HG03354 (cell line): ENCODE measurements around the gene FAM184B.
"Not testable (repeated sequence)": the region's sequence is repeated elsewhere in the genome, so short reads cannot be mapped to it uniquely, and the experiment has no call there.

Experiments
- ATAC-seq: cut with Tn5 transposase; IDR thresholded peaks from one replicate; pipeline ENCODE4 v1.9.1; 2021; ENCODE audit warnings: mild to moderate bottlenecking; ENCODE audit not compliant: unreplicated experiment, poor library complexity, severe bottlenecking

The FAM184B gene

GRCh38 chr4:17723648-17724047, 57.8 kb downstream of the FAM184B start:
- no peak for ATAC-seq

GRCh38 chr4:17722356-17722700, 59.1 kb downstream of the FAM184B start:
- no peak for ATAC-seq

- ATAC-seq, result no peak
These were observed 59.7 kb downstream of the FAM184B start for GRCh38 chr4:17721496-17722355.

GRCh38 chr4:17719106-17719505, 62.3 kb downstream of the FAM184B start:
- no peak for ATAC-seq

GRCh38 chr4:17718471-17718870, 63.0 kb downstream of the FAM184B start:
- no peak for ATAC-seq

GRCh38 chr4:17717301-17717700, 64.1 kb downstream of the FAM184B start:
- no peak for ATAC-seq

GRCh38 chr4:17715511-17715910, 65.9 kb downstream of the FAM184B start:
- no peak for ATAC-seq

- ATAC-seq, result no peak
These were observed 67.6 kb downstream of the FAM184B start for GRCh38 chr4:17713779-17714178.

- ATAC-seq, result no peak
These were observed 69.3 kb downstream of the FAM184B start for GRCh38 chr4:17712166-17712565.

GRCh38 chr4:17711206-17711605, 70.2 kb downstream of the FAM184B start:
- ATAC-seq, result not testable (repeated sequence)

- no peak for ATAC-seq
These were observed 71.7 kb downstream of the FAM184B start for GRCh38 chr4:17709763-17710068.

- ATAC-seq, result no peak
These were observed 72.2 kb downstream of the FAM184B start for GRCh38 chr4:17708992-17709762.

GRCh38 chr4:17707671-17708070, 73.8 kb downstream of the FAM184B start:
- no peak for ATAC-seq

- no peak for ATAC-seq
These were observed 76.3 kb downstream of the FAM184B start for GRCh38 chr4:17705107-17705506.

GRCh38 chr4:17704020-17704650, 77.3 kb downstream of the FAM184B start:
- no peak for ATAC-seq

GRCh38 chr4:17702641-17703040, 78.8 kb downstream of the FAM184B start:
- ATAC-seq, result no peak

- ATAC-seq, result no peak
These were observed 79.5 kb downstream of the FAM184B start for GRCh38 chr4:17701882-17702281.

- no peak for ATAC-seq
These were observed 80.1 kb downstream of the FAM184B start for GRCh38 chr4:17701138-17701839.

- no peak for ATAC-seq
These were observed 82.0 kb downstream of the FAM184B start for GRCh38 chr4:17699380-17699779.

GRCh38 chr4:17698116-17698515, 83.3 kb downstream of the FAM184B start:
- no peak for ATAC-seq
